GM19238 (cell line): ENCODE measurements around the gene KLHL34.

Experiments used
- DNase-seq: peaks from one replicate; pipeline ENCODE4 v3.0.0; 2011; ENCODE audit warnings: low spot score; ENCODE audit not compliant: insufficient read length

The KLHL34 gene

GRCh38 chrX:21658152-21658737 is at the start of gene KLHL34:
TSS of gene KLHL34 (minus strand) at chrX:21658330. CDS start at chrX:21657788, 542 bp downstream.
- DNase-seq: no peak

GRCh38 chrX:21705225-21705624 is 47.1 kb upstream of the KLHL34 start:
- DNase-seq: no peak

- DNase-seq: no peak
Measured at GRCh38 chrX:21702725-21703124, 44.6 kb upstream of the KLHL34 start.

GRCh38 chrX:21700967-21701366 is 42.8 kb upstream of the KLHL34 start:
- DNase-seq: no peak

- DNase-seq: no peak
Measured at GRCh38 chrX:21700275-21700674, 42.1 kb upstream of the KLHL34 start.

GRCh38 chrX:21699136-21699535 is 41.0 kb upstream of the KLHL34 start:
- DNase-seq: no peak

GRCh38 chrX:21698272-21698671 is 40.1 kb upstream of the KLHL34 start:
- DNase-seq: no peak

- DNase-seq: no peak
Measured at GRCh38 chrX:21691512-21692018, 33.4 kb upstream of the KLHL34 start.

- no peak for DNase-seq
Measured at GRCh38 chrX:21683941-21684340, 25.8 kb upstream of the KLHL34 start.

GRCh38 chrX:21678048-21678612 is 20.0 kb upstream of the KLHL34 start:
- DNase-seq: no peak

GRCh38 chrX:21675931-21676330 is 17.8 kb upstream of the KLHL34 start:
- DNase-seq: no peak

- DNase-seq: no peak
Measured at GRCh38 chrX:21674430-21675186, 16.5 kb upstream of the KLHL34 start.

- DNase-seq: no peak
Measured at GRCh38 chrX:21666679-21667078, 8.5 kb upstream of the KLHL34 start.

- no peak for DNase-seq
Measured at GRCh38 chrX:21666252-21666651, 8.1 kb upstream of the KLHL34 start.

GRCh38 chrX:21662761-21663160 is 4.6 kb upstream of the KLHL34 start:
- DNase-seq: no peak

GRCh38 chrX:21661316-21661715 is 3.2 kb upstream of the KLHL34 start:
- no peak for DNase-seq

GRCh38 chrX:21660156-21660555 is 2.0 kb upstream of the KLHL34 start:
- no peak for DNase-seq

- no peak for DNase-seq
Measured at GRCh38 chrX:21659320-21659719, 1.2 kb upstream of the KLHL34 start.

- DNase-seq: no peak
Measured at GRCh38 chrX:21658746-21659145, 616 bp upstream of the KLHL34 start.

- DNase-seq: no peak
Measured at GRCh38 chrX:21657318-21658151, 595 bp downstream of the KLHL34 start.

GRCh38 chrX:21656587-21657317 is 1.4 kb downstream of the KLHL34 start:
- no peak for DNase-seq
